ENCODE data around the gene SLC25A22. TPM values are rescaled to one million over a fixed set of nuclear protein-coding genes. Genes with fewer than 3 reads are reported as not detected.

Gene SLC25A22
- total RNA-seq, 2 experiments from 2014 or later: 35.7 to 38.3 TPM

DNA sequence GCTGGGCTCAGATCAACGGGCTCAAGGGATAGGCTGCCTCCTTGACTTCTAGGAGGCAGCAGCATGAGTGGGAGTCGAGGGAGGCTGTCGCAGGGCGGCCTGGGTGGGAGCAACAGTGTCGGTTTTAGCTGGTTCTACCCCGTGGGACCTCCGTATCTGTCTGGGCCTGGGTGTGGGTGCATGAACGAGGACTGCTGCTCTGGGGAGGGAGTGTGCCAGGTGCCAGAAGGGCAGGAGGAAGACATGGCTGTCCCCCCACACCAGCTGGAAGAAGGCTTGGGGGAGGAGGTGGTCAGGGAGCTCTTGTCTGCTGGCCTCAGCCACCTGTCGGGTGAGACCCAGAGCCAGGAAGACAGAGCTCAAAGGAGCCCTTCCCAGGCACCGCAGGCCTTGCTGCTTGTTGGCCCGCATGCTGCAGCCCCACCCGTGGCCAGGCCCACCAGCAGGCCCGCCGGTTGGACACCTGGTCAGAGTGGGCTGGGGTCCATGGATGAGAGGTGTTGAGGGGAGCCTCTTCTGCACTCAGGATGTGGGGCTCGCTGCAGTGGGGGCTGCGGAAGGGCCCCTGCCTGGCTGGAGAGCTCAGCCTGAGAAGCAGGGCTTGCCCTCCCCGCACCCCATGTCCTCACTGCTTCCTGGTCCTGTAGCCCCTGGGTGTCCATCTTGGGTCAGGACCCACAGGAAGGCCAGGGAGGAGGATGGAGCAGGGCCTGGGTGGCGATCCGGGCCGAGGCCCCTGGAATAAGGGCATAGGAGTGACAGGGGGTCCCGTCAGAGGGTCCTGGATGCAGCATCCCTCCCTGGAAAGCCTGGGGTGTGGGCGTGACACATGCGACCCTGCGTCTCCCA, 11.6 kb downstream of the SLC25A22 start:
- no peaks in the 10 kb centered on the region for H3K9me3 Mint-ChIP-seq
- H3K4me3 Mint-ChIP-seq: no peak overlapping the region
- no peak for DNase-seq
- CTCF ChIA-PET: interaction anchor here (1.3 kb wide), 1 partner anchor 91 kb away, joined by 3 read pairs; the partner anchor contains the start of gene TMEM80
- POLR2A ChIA-PET: interaction anchor here (0.9 to 1.1 kb wide), 3 partner anchors 9 to 23 kb away, joined by 3 read pairs; partner anchors contain the start of genes GATD1 and RPLP2
- no peaks in the 10 kb centered on the region for H3K27me3 Mint-ChIP-seq
- H3K27ac Mint-ChIP-seq: no peak overlapping the region
- peaks cover 18% of the 10 kb centered on the region for H3K4me1 Mint-ChIP-seq
- peaks cover 9% of the 10 kb centered on the region for H3K36me3 Mint-ChIP-seq (ENCODE audit: low read depth)

DNA sequence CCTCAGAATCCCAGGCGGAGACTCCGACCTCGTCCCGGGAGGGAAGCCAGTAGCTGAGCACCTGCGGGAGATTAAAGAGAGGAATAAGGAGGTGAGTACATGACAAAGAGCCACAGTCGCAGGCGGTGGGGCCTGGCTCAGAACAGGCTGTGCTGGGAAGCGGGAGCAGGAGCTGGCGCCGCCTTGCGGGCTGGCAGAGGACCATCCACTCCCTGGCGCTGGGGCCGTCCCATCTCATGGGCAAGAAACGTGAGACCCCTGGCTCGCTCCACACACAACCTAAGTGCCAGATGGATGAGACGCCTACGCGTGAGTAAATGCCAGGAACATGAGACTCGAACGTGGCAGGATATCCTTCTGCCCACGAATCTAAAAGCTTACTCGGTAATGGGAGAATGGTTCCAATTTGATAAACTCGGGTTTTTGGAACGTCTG, 14.5 kb downstream of the SLC25A22 start:
- Mint-ChIP-seq H3K36me3 (ENCODE audit: low read depth) (peaks cover 8% of the 10 kb centered on the region), H3K4me1 (peaks cover 22% of the 10 kb centered on the region), H3K27ac (no peak overlapping the region), H3K9me3 (no peaks in the 10 kb centered on the region), H3K27me3 (no peaks in the 10 kb centered on the region), H3K4me3 (no peak overlapping the region)
- ChIA-PET POLR2A (no interaction called here), CTCF (interaction anchor here (0.6 kb wide), 2 partner anchors 39 to 94 kb away, joined by 3 read pairs; no protein-coding TSS in a partner anchor)
- no peak for DNase-seq

DNA sequence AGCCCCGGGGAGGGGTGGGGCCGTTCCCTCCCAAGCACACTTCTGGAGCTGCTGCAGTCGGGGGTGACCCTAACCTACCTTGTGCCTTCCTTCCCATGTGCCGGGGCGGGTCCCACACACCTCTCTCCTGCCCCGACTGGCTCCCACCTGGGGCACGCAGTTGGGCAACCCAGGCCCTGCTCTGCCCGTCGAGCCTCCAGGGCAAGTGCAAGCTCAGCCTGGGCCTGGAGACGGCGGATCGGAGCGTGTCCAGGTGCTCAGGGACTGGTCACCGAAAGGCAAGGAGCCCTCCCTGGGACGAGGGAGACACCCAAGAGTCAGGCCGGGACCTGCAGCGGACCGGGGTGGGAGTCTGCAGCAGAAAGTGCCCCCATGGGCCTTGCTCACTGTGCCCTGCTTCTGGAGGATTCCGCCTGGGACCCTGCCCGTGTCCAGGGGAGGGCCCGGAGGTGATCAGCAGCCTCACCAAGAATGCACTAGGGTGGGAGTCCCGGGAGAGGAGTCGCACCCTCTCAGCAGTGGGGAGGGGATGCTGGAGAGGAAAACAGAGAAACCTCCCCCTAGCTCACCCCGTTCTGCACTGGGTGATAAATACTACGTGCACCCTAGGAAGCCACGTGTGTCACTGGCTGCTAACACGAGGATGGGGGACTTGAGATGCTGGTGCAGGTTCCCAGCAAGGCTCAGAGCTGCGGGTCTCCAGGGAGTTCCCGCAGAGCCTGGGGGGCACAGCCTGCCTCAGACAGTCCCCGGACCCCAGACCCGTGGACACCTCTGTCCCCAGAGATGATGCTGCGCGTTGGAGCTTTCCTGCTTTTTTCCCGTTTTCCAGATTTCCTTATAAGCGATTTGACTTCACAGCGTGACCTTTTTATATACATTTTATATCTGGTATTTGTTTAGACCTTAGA, 15.6 kb downstream of the SLC25A22 start:
- Mint-ChIP-seq H3K27ac (no peak overlapping the region), H3K4me1 (peaks cover 20% of the 10 kb centered on the region), H3K27me3 (no peaks in the 10 kb centered on the region), H3K9me3 (no peaks in the 10 kb centered on the region), H3K4me3 (no peak overlapping the region), H3K36me3 (ENCODE audit: low read depth) (peaks cover 8% of the 10 kb centered on the region)
- POLR2A ChIA-PET: no interaction called here
- CTCF ChIA-PET: no interaction called here
- no peak for DNase-seq

- DNase-seq: no peak
- POLR2A ChIA-PET: no interaction called here
These were observed 18.0 kb downstream of the SLC25A22 start for GRCh38 chr11:779955-780532.

GRCh38 chr11:778976-779954, 18.8 kb downstream of the SLC25A22 start:
- peaks cover 34% of the 10 kb centered on the region for H3K4me1 Mint-ChIP-seq
- no peaks in the 10 kb centered on the region for H3K27me3 Mint-ChIP-seq
- H3K4me3 Mint-ChIP-seq: peak overlapping the region; percentile 54
- no peak overlapping the region for H3K27ac Mint-ChIP-seq
- CTCF ChIA-PET: no interaction called here
- no peaks in the 10 kb centered on the region for H3K9me3 Mint-ChIP-seq
- no peak for DNase-seq
- POLR2A ChIA-PET: interaction anchor here (0.7 to 3.5 kb wide), 4 partner anchors 11 to 25 kb away, joined by 3 to 35 read pairs (median 8); partner anchors contain the start of genes CEND1 and PIDD1
- peaks cover 8% of the 10 kb centered on the region for H3K36me3 Mint-ChIP-seq (ENCODE audit: low read depth)

More at GRCh38 chr11:779955-780532, 18.0 kb downstream of the SLC25A22 start:
- no peaks in the 10 kb centered on the region for H3K27me3 Mint-ChIP-seq
- CTCF ChIA-PET: no interaction called here
- H3K36me3 Mint-ChIP-seq (ENCODE audit: low read depth): peaks cover 8% of the 10 kb centered on the region
- H3K4me1 Mint-ChIP-seq: peaks cover 29% of the 10 kb centered on the region
- H3K9me3 Mint-ChIP-seq: no peaks in the 10 kb centered on the region
- peak overlapping the region; percentile 12 for H3K4me3 Mint-ChIP-seq
- H3K27ac Mint-ChIP-seq: no peak overlapping the region

- no peaks in the 10 kb centered on the region for H3K27me3 Mint-ChIP-seq
- peaks cover 2% of the 10 kb centered on the region for H3K36me3 Mint-ChIP-seq (ENCODE audit: low read depth)
- peak within 1 kb of the TSS; percentile 81 for H3K4me3 Mint-ChIP-seq
- peaks cover 35% of the 10 kb centered on the region for H3K4me1 Mint-ChIP-seq
- CTCF ChIA-PET: interaction anchor here (0.6 to 1.2 kb wide), 5 partner anchors 12 to 268 kb away, joined by 3 to 4 read pairs (median 3); partner anchors contain the start of gene RPLP2
- POLR2A ChIA-PET: interaction anchor here (0.7 to 3.5 kb wide), 16 partner anchors 9 to 242 kb away, joined by 3 to 35 read pairs (median 4); partner anchors contain the start of genes CEND1, DEAF1, PIDD1 and POLR2L
- peak within 1 kb of the TSS; percentile 79 for H3K27ac Mint-ChIP-seq
- H3K9me3 Mint-ChIP-seq: no peaks in the 10 kb centered on the region
- DNase-seq: peak; percentile 94
These were observed 20.5 kb downstream of the SLC25A22 start, which contains the start of gene GATD1 for GRCh38 chr11:777288-778255. TSS of gene GATD1 (minus strand) at chr11:777487. CDS start at chr11:777462, 25 bp downstream.

DNA sequence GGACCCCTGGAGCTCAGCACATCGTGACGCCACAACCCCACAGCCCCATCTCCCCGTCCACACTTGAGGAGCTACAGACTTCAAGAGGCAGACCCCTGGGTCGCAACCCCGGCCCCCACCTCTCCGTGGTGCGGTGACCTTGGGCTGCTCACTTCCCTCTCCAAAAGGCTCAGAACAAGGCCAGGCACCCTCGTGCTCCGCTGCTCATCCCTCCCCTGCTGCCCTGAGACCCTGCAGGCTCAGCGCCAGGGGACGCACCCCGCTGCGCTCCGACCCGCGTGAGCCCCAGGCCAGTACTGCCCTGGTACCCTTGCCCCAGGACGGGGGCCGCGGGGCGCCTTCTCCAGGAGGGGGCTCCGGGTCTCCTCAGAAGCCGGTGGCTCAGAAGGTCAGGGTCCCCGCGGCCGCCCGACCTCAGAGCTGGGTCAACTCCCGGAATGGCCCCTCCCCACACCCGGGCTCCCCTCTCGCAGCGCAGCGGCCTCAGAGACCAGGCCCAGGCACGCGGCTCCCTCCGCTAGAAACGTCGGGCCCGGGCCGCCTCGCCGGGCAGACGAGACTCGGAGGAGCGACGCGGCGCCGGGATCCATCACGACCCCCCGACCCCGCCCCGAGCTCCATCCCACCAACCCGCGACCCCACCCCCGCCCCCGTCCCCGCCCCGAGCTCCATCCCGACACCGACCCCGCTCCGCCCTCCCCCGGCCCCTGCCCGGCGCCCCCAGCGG, 21.4 kb downstream of the SLC25A22 start:
- ChIA-PET CTCF (interaction anchor here (0.6 to 1.2 kb wide), 3 partner anchors 13 to 475 kb away, joined by 3 to 5 read pairs (median 3); no protein-coding TSS in a partner anchor), POLR2A (interaction anchor here (1.1 to 3.5 kb wide), 11 partner anchors 13 to 82 kb away, joined by 3 to 35 read pairs (median 5); partner anchors contain the start of genes DEAF1, PIDD1, POLR2L and RPLP2)
- Mint-ChIP-seq H3K36me3 (ENCODE audit: low read depth) (peaks cover 2% of the 10 kb centered on the region), H3K9me3 (no peaks in the 10 kb centered on the region), H3K4me1 (peaks cover 35% of the 10 kb centered on the region), H3K4me3 (peak overlapping the region; percentile 81), H3K27me3 (no peaks in the 10 kb centered on the region), H3K27ac (peak overlapping the region; percentile 68)
- peak; percentile 30 for DNase-seq

GRCh38 chr11:776263-776560, 21.9 kb downstream of the SLC25A22 start:
- Mint-ChIP-seq H3K27me3 (no peaks in the 10 kb centered on the region), H3K36me3 (ENCODE audit: low read depth) (peaks cover 2% of the 10 kb centered on the region), H3K27ac (peak overlapping the region; percentile 63), H3K4me1 (peaks cover 35% of the 10 kb centered on the region), H3K9me3 (no peaks in the 10 kb centered on the region), H3K4me3 (peak overlapping the region; percentile 81)
- POLR2A ChIA-PET: interaction anchor here (1.0 to 3.5 kb wide), 10 partner anchors 11 to 81 kb away, joined by 3 to 35 read pairs (median 6); partner anchors contain the start of genes DEAF1, PIDD1, RPLP2 and TALDO1
- CTCF ChIA-PET: interaction anchor here (0.6 to 1.1 kb wide), 2 partner anchors 328 to 475 kb away, joined by 3 to 5 read pairs; no protein-coding TSS in a partner anchor
- DNase-seq: no peak

- ChIA-PET POLR2A (interaction anchor here (1.0 to 2.4 kb wide), 4 partner anchors 9 to 80 kb away, joined by 3 to 14 read pairs (median 5); partner anchors contain the start of genes DEAF1, TALDO1 and TMEM80), CTCF (no interaction called here)
- H3K36me3 Mint-ChIP-seq (ENCODE audit: low read depth): peaks cover 5% of the 10 kb centered on the region
- no peaks in the 10 kb centered on the region for H3K27me3 Mint-ChIP-seq
- no peak overlapping the region for H3K27ac Mint-ChIP-seq
- no peak for DNase-seq
- no peaks in the 10 kb centered on the region for H3K9me3 Mint-ChIP-seq
- peak overlapping the region; percentile 61 for H3K4me3 Mint-ChIP-seq
- H3K4me1 Mint-ChIP-seq: peaks cover 28% of the 10 kb centered on the region
These were observed 23.0 kb downstream of the SLC25A22 start for GRCh38 chr11:774873-775592.

GRCh38 chr11:773830-774229, 24.3 kb downstream of the SLC25A22 start:
- no peak overlapping the region for H3K27ac Mint-ChIP-seq
- DNase-seq: no peak
- POLR2A ChIA-PET: no interaction called here
- peaks cover 19% of the 10 kb centered on the region for H3K4me1 Mint-ChIP-seq
- H3K27me3 Mint-ChIP-seq: no peaks in the 10 kb centered on the region
- CTCF ChIA-PET: no interaction called here
- no peaks in the 10 kb centered on the region for H3K9me3 Mint-ChIP-seq
- H3K4me3 Mint-ChIP-seq: no peak overlapping the region
- peaks cover 7% of the 10 kb centered on the region for H3K36me3 Mint-ChIP-seq (ENCODE audit: low read depth)

Measured in activated CD4-positive, alpha-beta memory T cell treated with anti-CD3 and anti-CD28 coated beads, Interleukin-2, amount 10 ng/mL, durations not matched to agents 7 days and 5 days (primary cell).